Body of pancreas (tissue), 4 donors: ENCODE measurements around the gene CYBC1. TPM values are rescaled to one million over a fixed set of nuclear protein-coding genes. Genes with fewer than 3 reads are reported as not detected.

Experiments used
- ATAC-seq: fragments of 150-250 bp; one replicate; pipeline ENCODE4 v1.9.1; 2016
- DNase-seq, 4 donors: peaks; one replicate each; pipeline ENCODE4 v3.0.0-alpha.2; 2019
- H3K27ac ChIP-seq, 4 donors: fragments of 200-600 bp; sonication (generic); 1 replicate in 3 of 4; 2 replicates in 1 of 4; pipeline versions ENCODE4 v1.5.1 to v1.6.1; 2016 to 2019; ENCODE audit warnings: mild to moderate bottlenecking in 1 of 4, mixed read lengths in 1 of 4, moderate library complexity in 1 of 4
- H3K27me3 ChIP-seq, 2 donors: fragments of 200-600 bp; sonication (generic); one replicate each; pipeline ENCODE4 v1.6.0; 2016; ENCODE audit warnings: mild to moderate bottlenecking in 1 of 2
- H3K36me3 ChIP-seq, 2 donors: fragments of 200-600 bp; sonication (generic); replicated peaks in 1 of 2; 2 replicates each; pipeline ENCODE4 v1.5.1; 2016; ENCODE audit warnings: low read depth in 2 of 2; ENCODE audit not compliant: insufficient read depth in 1 of 2
- H3K4me1 ChIP-seq: fragments of 200-600 bp; sonication (generic); one replicate; pipeline ENCODE4 v1.6.0; 2016
- H3K4me3 ChIP-seq, 2 donors: fragments of 200-600 bp; sonication (generic); 1 replicate in 1 of 2; 2 replicates in 1 of 2; pipeline ENCODE4 v1.5.1; 2016 to 2019
- H3K9me3 ChIP-seq, 3 donors: fragments of 200-600 bp; sonication (generic); 1 replicate in 2 of 3; 2 replicates in 1 of 3; pipeline ENCODE4 v1.5.1; 2016
- POLR2A ChIP-seq, 3 donors: fragments of 450-650 bp; IDR thresholded peaks; one replicate each; pipeline ENCODE4 v1.6.1; 2016; ENCODE audit warnings: antibody characterized with exemption in 3 of 3, mild to moderate bottlenecking in 2 of 3
- WGBS, 2 donors: methylation state at CpG; one replicate each; pipeline ENCODE4 v1.1.5; 2017; 5-methylcytosine and 5-hydroxymethylcytosine counted together
- intact Hi-C: fragments of 100-400 bp; cut with DNase I; formaldehyde crosslinking; loops from one replicate; pipeline ENCODE4 v1.15.1; 2023
- total RNA-seq, 2 donors: library from RNA; depleted of rRNA; stranded (reverse); fragments of >200 nt; gene quantifications; one replicate each; pipeline ENCODE4 v1.1.0, GENCODE V29; 2016
- TF ChIP-seq, protein P1 (sequence below), 7 experiments: fragments of 450-650 bp in 4 of 7; fragments of 200-600 bp in 3 of 7; sonication (generic) in 3 of 7; IDR thresholded peaks; one replicate each; pipeline ENCODE4 v1.5.1; 2016 to 2019; ENCODE audit warnings: antibody characterized with exemption in 7 of 7

CYBC1 gene
- total RNA-seq, 2 donors from 2014 or later, result 53.1 to 68.2 TPM

DNA sequence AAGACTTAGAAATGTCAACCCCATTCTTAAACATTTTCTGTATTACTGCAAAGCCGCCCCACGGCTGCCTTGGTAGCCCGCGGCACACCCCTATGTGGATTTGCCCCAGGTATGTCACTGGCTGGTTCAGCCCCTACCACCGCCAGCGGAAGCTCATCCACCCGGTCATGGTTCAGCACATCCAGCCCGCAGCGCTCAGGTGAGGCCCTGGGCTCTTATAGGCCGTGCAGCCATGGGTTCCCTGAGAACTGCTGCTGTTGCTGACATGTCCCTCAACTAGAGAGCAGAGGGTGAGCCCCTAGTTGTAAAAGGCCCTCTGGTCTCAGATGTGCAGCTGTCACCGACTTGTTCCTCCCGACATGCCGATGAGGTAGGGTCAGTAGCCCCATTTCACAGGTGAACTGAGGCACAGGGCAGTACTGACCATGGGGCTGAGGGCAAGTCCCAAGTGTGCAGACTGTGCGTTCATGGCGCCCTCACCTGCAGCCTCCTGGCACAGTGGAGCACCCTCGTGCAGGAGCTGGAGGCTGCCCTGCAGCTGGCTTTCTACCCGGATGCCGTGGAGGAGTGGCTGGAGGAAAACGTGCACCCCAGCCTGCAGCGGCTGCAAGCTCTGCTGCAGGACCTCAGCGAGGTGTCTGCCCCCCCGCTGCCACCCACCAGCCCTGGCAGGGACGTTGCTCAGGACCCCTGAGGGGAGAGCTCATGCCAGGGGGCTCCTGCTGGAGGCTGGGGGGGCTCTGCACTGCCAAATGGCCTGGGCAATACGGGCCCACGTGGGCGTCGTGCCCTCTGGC is 8.7 kb downstream of the CYBC1 start:
- Histone ChIP-seq H3K27ac (peak overlapping the region in 1 of 4 donors; percentile 22), H3K4me1 (peaks cover 59% of the 10 kb centered on the region), H3K27me3 (no peaks in the 10 kb centered on the region), H3K9me3 (no peaks in the 10 kb centered on the region), H3K36me3 (no peaks in the 10 kb centered on the region), H3K4me3 (no peak overlapping the region)
- WGBS, 2 donors, result 81 to 98% methylated on average over 14 to 23 of the region's 27 CpGs
- TF ChIP-seq, protein P1, sequence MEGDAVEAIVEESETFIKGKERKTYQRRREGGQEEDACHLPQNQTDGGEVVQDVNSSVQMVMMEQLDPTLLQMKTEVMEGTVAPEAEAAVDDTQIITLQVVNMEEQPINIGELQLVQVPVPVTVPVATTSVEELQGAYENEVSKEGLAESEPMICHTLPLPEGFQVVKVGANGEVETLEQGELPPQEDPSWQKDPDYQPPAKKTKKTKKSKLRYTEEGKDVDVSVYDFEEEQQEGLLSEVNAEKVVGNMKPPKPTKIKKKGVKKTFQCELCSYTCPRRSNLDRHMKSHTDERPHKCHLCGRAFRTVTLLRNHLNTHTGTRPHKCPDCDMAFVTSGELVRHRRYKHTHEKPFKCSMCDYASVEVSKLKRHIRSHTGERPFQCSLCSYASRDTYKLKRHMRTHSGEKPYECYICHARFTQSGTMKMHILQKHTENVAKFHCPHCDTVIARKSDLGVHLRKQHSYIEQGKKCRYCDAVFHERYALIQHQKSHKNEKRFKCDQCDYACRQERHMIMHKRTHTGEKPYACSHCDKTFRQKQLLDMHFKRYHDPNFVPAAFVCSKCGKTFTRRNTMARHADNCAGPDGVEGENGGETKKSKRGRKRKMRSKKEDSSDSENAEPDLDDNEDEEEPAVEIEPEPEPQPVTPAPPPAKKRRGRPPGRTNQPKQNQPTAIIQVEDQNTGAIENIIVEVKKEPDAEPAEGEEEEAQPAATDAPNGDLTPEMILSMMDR (IDR thresholded peaks at IDR 0.05), result no peak
- no peak for TF ChIP-seq POLR2A (IDR thresholded peaks at IDR 0.05)
- DNase-seq, result no peak
- intact Hi-C loops, result no loop called here
- no peak for ATAC-seq

- Histone ChIP-seq H3K36me3 (no peaks in the 10 kb centered on the region), H3K27me3 (no peaks in the 10 kb centered on the region), H3K9me3 (no peaks in the 10 kb centered on the region), H3K27ac (peak overlapping the region in 2 of 4 donors; percentile 1 to 45), H3K4me3 (no peak overlapping the region), H3K4me1 (peaks cover 63% of the 10 kb centered on the region)
- intact Hi-C loops, result no loop called here
- WGBS, 2 donors, result 52 to 77% methylated on average over 16 to 17 of the region's 17 CpGs
- no peak for ATAC-seq
- TF ChIP-seq, protein P1 (IDR thresholded peaks at IDR 0.05), result no peak
- no peak for TF ChIP-seq POLR2A (IDR thresholded peaks at IDR 0.05)
- peak in 2 of 4 donors; percentile 19 to 29 for DNase-seq
These were observed 9.4 kb downstream of the CYBC1 start for GRCh38 chr17:82440991-82441627.

DNA sequence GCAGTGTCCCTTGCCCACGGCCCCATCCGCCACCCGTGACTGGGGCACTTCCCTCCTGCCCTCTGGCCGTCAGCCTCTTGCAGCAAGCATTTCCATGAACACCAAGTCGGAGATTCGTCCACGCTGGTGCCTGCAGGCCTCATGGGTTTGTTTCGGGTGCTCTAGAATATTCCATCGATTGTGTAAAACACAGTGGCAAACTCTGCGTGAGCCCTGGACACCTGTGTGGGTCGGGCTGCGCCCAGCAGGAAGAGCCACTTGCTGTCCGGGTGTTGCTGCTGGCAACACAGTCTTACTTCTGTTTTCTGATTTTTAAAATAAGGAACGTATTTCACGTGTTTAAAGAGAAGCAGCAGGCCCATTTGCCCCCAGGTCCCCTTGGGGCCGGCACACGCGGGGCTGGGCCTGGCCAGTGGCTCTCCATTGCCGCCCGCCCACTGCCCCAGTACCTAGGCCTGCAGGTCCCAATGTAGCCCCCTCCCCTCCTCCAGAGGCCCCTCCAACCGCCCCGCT is 10.0 kb downstream of the CYBC1 start:
- DNase-seq, result no peak
- H3K36me3 ChIP-seq, result no peaks in the 10 kb centered on the region
- peak overlapping the region in 1 of 4 donors; percentile 45 for H3K27ac ChIP-seq
- H3K27me3 ChIP-seq, result no peaks in the 10 kb centered on the region
- no peaks in the 10 kb centered on the region for H3K9me3 ChIP-seq
- no peak for TF ChIP-seq POLR2A (IDR thresholded peaks at IDR 0.05)
- TF ChIP-seq, protein P1 (IDR thresholded peaks at IDR 0.05), result no peak
- no peak for ATAC-seq
- no peak overlapping the region for H3K4me3 ChIP-seq
- intact Hi-C loops, result no loop called here
- peaks cover 63% of the 10 kb centered on the region for H3K4me1 ChIP-seq
- WGBS, 2 donors, result 69 to 72% methylated on average over 18 to 22 of the region's 22 CpGs

DNA sequence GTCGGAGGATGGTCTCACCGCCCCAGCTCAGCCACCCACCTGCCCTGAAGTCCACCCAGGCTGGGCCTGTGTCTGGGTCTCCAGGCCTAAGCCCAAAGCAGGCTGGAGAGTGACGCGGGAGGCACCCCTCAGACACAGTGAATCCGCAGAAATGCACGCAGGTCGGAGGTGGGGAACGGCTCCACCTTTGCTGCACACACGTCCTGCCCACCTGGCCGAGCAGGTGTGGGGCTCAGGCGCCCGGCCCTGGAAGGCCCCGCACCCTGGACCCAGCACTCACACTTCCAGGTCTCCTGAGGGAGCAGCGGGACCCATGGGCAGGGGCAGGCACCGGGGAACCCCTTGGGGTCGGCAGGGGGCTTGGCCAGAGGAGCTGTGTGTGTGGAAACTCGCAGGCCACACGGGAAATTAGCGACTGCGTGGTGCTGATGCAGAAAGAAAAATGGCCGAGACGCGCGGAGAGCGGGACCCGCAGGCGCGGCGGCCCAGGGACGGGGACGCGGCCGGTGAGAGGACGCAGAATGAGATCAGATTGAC is 10.7 kb downstream of the CYBC1 start:
- no peaks in the 10 kb centered on the region for H3K9me3 ChIP-seq
- H3K27me3 ChIP-seq, result no peaks in the 10 kb centered on the region
- peaks cover 57% of the 10 kb centered on the region for H3K4me1 ChIP-seq
- H3K36me3 ChIP-seq, result no peaks in the 10 kb centered on the region
- no peak overlapping the region for H3K27ac ChIP-seq
- ATAC-seq, result no peak
- TF ChIP-seq POLR2A (IDR thresholded peaks at IDR 0.05), result no peak
- TF ChIP-seq, protein P1 (IDR thresholded peaks at IDR 0.05), result no peak
- 90 to 95% methylated on average over 21 to 34 of the region's 34 CpGs for WGBS, 2 donors
- DNase-seq, result no peak
- intact Hi-C loops, result no loop called here
- H3K4me3 ChIP-seq, result no peak overlapping the region
